DMS 273 (cell line): ENCODE results near the gene CYLD.
A peak's percentile ranks its signal among the peaks of the same experiment; 100 is the strongest.

Experiments used
- DNase-seq: peaks from one replicate; lab custom pipeline; 2025; ENCODE audit not compliant: unreplicated experiment; lab: John Stamatoyannopoulos, UW

Gene CYLD

DNA sequence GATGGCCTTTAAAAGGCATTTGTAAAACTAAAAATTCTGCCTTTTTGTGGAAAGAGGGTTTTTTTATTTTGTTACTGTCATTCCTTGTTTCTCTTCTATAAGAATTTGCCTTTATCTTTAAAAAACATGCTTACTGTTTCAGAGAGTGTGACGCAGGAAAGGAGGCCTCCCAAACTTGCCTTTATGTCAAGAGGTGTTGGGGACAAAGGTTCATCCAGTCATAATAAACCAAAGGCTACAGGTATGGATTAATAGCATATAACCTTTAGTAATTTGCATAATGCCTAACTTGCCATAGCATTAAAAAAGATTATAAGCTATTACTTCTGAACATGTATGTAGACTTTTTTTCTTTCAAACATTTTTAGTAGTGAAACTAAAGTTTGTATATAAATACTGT is 34.2 kb downstream of the CYLD start:
- DNase-seq, result no peak

DNA sequence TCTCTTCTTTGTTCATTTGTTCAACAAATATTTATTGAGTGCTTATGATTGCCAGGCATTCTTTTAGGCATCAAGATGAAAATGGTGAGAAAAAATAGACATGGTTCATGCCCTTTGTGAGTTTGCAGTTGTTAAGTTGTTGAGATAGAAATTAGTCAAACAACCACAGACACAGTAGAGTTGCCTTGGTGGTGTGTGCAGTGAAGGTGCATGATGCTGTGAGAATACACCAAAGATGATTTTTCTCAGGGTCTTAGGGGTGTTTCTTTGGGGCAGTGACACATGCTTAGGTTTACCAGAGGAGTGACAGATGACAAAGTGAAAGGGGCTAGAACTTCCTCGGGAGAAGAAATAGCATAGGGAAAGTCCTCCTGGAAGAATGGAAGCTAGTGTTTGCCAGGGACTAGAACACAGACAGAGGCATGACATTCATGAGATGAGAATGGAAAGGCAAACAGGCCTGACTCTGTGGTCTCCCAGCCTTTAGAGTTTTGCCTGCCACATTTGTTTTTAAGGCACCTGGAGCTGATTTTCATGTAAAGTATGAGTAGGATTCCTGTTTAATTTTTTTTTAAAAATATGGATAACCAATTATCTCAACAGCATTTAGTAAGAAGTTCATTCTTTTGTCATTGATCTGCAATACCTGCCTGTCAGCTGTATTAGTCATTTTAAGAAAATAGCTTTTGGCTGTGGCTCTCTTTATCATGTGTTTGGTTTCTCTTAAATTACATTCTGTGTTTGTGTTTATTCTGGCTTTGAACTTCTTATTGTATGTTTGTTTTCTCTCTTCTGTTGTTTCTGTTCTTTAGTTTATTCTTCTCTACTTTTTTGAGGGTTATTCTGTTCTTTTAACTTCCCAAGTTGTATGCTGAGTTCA is 36.6 kb downstream of the CYLD start:
- DNase-seq, result no peak

DNA sequence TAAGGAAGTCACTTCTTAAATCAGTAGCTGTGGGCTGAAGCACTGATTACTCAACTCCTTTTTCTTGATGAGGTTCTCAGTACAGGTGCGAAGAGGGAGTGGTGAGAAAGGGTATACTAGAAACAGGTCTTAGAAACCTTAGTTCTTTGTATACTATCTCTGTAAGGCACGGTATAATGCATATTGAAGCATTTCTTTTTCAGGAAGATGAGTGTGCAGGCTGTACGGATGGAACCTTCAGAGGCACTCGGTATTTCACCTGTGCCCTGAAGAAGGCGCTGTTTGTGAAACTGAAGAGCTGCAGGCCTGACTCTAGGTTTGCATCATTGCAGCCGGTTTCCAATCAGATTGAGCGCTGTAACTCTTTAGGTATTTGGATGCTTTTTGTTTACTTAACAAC is 39.2 kb downstream of the CYLD start:
- DNase-seq, result peak; percentile 11

DNA sequence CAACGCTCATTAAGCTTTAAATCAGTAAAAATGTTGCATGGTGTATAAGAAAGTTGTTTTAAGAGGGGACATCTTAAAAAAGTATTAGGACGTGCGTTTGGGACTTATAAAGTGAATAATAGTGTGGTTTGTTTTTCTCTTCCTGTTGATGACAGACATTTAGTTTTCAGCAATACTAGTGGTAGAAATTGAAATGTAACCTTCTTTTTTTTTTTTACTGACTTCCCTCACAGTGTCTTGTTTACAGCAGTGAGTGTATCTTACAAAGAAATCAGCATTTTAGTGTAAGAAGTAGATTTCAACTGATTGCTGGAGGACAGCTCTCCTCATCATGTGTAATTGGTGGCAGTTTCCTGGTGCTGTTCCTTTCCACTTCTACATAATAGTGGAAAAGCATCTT is 39.6 kb downstream of the CYLD start:
- no peak for DNase-seq

DNA sequence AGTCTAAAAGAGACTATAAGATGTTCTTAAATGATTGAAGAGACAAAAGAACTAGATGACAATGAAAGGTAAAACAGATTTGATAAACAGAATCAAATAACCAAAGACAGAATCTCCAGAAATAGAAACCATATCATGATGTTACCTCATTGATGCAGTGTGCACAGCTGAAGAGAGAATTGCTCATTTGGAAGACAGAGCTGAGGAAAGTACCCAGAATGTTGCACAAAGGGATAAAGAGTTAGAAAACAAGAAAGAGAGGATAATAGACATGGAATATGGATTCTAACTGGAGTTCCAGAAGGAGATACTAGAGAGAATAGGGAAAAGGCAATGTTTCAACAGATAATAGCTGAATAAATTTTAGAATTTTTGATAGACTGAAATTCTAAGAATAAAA is 47.9 kb downstream of the CYLD start:
- DNase-seq, result no peak

DNA sequence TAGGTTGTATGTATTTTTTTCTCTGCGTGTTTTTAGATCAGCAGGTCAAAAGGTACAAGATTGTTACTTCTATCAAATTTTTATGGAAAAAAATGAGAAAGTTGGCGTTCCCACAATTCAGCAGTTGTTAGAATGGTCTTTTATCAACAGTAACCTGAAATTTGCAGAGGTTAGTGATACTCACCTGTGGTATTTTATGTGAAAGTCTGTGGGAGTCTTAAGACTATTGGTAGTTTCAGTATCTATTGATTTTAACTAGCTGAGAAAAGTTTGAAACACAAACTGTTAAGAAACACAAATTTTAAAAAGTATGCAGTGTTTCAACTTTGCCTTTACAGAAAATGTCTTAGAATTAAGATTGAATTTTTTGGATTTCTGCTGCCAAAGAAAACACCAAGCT is 49.6 kb downstream of the CYLD start:
- DNase-seq, result no peak

DNA sequence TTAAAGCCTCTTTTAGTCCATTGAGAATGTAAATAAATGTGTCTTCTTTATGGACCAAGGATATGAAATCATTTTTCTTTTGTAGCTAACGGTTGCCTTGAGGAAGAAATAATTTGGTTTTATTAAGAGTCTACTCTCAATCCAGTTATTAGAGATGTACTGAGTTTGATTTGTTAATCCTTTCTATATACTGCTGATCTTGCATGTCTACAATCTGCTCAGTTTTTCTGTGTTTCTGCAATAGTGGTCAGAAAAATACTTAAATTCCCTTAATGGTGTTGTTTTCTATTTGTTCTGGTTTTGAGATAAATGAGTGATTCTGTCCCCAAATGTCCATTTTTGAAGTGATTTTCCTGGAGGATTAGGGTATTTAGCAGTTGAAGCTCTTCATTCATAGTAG is 54.9 kb downstream of the CYLD start:
- DNase-seq, result no peak

DNA sequence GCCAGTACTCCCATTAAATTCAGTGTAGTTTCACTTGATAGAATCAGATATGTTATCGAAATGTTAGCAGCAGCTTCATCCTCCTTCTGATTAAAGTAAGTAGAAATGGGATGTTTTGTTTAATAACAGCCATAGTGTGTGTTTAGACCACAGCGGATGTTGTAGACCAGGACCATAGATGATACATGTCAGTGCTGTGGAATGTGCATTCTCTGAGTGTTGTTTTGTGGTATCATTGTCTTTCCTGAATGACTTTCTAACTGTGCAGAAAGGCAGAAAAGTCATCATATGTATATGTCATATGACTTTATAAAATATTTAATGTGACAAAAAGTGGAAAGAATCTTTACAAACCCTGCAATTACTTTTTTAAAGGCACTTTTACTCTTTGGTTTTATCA is 55.6 kb downstream of the CYLD start:
- no peak for DNase-seq

DNA sequence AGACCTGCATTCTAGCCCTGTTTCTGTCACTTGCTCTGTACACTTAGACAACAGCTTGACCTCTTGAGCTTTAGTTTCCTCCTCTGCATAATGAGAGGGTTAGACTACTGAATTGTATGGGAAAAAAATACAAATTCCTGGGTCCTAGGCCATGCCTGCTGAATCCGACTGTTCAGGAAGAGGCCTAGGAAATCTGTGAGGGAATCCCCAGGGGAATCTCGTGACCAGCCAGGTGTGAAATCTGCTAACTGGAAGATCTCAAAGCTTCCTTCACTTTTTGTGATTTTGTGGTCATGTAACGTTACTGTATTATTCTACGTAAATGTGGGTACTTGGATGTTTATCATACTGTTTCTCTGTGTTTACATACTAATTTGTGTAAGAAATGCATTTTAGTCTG is 58.2 kb downstream of the CYLD start:
- DNase-seq, result no peak

DNA sequence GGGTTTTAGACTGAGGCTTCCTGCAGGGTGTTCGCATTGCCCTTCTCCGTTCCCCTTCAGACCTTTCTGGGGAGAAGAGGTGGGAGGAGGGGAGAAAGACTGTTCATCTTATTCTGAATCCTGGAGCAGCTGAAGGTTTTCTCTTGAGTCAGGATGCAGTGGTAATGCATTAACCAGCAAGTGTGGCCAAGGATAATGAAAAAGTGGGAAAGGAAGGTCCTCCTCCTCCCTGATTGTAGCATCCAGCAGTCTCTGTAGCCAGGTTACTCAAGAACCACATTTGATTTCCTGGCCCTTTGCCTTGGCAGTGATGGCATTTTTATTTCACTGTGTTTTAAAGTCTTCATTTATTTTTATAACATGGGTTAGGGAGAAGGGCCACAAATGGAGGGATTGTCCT is 59.1 kb downstream of the CYLD start:
- DNase-seq, result no peak

DNA sequence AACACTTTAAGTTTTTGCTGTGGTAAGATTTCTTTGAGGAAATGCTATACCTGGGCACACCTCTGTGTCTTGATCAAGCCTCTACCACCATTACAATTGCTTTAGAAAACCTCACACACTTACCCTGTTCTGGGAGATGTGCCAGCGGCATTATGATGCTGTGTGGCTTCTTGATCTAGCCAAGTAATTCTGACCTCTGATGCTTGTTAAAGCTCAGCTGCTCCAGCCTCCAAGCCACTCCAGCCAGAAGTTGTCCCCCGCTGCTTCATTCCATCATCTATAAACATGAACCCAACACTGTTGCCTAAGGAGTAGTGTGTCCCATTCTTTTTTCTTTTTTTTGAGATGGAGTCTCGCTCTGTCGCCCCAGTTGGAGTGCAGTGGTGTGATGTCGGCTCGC is 60.1 kb downstream of the CYLD start:
- DNase-seq, result no peak

DNA sequence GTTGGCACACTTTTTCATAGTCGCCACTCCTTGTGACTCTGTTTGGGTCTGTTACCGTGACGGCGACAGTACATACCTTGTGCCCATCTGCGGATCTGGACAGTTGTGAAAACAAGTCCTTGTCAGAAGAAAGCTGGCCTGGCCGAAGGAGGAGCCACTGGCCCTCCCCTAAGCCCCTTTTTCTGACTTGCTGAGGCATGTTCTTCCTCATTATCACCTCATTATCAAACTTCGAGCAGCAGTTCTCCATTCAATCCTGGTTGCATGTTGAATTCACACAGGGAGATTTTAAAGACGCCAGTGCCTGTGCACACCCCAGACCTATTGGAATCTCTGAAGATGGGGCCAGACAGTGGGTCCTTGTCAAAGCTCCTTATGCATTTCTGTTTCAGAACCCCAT is 61.1 kb downstream of the CYLD start:
- DNase-seq, result no peak

DNA sequence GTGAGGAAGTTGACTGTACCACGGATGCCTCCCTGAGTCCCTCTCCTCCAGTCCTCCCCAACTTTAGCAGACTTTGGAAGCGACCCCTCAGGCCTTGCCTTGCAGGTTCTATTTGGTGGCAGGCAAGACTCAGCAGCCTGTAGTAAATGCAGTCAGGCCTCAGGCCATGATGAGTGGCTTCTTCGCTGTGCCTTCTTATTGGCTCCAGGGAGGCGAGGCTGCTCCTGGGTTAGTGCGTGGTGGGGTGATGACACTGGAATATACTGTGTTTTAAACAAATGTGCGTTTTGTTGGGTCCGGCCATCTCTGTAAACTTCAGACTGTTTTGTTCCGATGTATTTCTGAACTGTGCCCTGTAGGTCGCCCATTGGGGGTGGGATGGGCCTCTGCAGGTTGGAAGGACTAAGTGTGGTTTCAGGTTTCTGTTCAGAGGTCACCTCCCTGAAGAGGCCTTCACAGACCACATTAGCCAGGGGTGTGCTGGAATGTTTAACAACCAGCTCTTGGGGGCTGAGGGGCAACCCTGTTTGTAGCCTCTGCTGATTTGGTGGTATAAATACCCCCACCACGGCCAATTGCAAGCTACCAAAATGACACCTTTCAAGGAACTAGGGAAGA is 62.5 kb downstream of the CYLD start:
- no peak for DNase-seq

DNA sequence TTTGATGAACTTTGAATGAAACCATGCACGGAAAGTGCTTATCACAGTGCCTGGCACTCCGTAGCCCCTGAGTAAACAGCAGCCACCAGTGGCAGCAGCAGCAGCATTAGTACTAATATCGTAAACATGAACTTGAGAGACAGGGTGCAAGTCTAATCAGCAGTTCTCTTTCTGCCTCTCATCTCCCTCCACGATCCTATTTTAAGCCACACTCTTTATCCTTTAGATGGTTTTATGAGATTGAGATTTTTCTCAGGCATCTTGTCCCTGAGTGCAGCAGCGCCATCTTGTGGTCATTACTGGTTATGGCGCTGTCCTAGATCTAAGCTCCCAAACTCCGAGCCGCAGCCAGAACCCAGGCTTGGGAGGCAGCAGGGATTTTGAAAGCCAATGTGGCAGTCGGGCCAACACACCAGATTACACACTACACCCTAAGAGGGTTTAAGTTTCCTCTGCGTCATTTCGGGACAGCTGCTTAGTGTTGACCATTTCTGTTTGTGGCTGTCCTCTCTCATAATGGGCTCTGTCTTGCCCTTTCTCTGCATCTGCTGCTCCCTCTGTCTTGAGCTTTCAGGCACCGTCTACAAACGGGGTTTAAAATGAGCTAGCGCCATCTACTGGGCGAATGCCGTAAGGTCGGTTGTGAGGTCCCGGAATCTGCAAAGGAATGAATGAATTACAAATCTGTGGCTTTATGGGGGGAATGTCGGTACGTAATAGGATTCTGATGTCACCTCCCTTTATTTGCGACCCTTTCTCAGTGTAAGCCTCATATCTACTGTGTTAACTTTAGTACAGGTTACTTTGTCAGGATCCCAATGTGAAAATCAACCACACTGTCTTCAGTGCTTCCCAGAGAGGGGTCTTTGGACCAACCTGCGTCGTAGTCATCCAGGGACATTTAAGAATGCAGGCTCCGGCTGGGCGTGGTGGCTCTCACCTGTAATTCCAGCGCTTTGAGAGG is 64.5 kb downstream of the CYLD start:
- DNase-seq, result peak; percentile 97

DNA sequence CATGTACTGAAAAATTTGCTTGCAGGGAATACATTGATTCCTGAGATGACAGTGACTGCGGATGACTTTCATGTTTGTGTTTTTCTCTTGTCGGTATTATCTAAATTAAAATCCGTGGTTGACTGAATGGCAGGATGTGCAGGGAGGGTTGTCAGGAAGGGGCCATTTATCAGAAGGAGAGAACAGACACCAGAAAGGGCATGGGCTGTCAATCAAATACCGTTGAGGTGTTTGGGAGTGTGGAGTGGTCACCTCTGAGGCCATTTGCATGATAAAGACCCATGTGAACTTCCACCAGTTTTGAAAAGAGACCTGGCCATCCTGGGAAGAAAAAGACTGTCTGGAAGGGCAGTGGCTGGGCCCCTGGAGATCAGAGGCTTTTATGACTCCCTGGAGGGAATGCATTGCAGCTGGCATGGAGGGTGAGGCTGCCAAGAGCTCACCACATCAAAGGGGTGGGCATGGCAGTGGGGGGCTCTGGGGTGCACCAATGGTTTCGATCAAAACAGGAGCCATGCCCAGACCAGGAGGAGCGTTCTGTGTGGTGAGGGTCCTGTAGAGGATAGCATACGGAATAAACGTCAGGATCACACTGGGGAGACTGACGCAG is 67.1 kb downstream of the CYLD start:
- DNase-seq, result peak; percentile 27

DNA sequence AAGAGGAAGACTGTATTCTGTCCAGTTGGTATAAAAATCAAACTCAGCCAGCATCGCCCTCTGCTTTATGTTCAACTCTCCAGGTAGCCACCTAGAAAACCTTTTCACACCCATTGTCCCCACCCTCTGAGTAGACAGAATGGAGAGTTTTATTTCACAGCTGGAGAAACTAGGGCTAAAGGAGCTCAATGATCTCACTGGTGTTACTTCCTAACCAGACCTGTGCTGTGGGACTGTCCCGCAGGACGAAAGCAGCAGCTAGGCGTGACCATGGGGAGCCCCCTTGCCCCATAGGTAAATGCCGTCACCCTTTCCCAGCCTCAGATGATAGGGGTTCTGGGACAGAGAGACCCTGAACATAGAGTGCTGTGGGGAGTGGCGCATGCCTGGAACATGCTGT is 67.7 kb downstream of the CYLD start:
- DNase-seq, result no peak

DNA sequence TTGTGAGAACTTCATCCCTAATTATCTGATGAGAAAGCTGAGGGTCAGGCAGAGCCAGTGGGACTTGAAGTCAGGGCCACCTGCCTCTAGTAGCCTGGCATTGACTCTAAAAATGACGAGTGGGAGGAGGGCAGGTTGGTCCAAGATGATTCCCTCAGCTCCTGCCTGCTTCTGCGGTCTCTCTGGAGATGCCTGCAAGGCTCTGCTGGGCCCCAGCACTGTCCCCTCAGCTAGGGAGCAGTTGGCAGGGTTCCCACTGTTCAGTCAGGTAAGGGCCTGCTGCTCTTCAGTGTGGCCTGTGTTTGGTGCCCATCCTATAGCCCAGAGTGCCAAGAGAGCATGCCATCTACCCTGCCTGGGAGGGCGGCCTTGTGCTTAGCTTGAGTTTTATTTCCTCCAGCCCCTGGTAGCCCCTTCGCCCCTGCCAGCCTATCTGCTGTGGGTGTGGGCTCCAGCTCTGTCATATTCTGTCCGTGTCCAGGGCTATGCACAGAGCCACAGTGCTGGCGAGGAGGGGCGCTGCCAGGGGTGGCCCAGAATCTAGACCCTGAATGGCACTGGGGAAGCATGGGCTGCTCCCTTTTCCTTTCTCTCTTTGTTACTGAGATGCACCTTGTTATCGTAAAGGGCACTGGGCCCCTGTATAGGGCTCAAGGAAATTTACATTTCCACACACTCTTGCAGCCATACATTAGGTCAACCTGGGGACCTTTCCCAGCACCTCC is 68.5 kb downstream of the CYLD start:
- DNase-seq, result no peak

DNA sequence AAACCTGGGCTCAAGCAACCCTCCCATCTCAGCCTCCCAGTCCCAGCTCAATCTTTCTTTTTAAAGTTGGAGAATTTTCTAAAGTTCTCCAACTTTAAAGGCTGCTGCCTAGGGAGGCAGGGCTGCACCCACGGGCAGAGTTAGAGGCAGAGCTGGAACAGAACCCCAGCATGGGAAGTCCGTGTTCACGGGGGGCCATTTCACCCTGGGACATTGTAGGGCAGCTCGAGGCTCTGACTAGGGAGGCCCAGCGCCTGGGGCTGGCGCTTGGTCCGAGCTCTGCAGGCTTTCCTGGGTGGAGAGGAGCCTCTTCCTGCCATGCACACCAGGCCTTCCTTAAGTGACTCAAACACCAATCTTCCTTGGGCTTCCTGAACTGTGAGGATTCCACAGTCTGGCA is 70.2 kb downstream of the CYLD start:
- no peak for DNase-seq

DNA sequence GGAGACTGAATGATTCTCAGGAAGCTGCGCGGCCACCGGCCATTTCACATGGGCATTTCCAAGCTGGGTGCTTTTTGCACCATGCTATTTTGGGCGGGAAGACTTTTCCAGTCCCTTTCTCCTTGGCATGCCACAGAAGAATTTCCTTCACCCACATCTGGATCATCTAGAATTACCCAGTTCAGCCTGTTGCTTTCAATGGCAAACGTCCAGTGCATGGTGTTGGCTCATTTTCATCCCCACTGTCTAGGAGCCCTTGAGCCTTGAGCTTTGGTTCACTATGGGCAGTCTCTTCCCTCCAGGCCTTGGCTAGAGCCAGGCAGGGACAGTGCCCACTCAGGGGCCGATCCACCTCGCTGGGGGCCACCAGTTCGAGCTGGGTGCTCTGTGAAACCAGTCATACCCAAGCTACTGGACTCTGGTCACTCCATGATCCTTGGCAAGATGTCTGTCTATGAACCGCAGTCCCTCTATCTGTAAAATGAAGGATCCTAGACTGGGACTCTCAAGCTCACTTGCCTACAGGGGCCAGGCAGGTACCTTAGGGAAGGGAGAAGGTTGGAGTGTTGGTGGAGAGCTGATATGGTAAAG is 71.1 kb downstream of the CYLD start:
- DNase-seq, result no peak

DNA sequence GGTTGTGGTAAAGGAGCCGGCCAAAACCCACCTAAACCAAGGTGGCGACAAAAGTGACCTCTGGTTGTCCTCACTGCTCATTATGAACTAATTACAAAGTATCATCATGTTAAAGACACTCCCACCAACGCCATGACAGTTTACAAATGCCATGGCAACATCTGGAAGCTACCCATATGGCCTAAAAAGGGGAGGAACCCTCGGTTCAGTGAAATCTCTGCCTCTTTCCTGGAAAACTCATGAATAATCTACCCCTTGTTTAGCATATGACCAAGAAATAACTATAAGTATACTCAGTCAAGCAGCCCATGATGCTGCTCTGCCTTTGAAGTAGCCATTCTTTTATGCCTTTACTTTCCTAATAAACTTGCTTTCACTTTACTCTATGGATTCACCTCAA is 72.2 kb downstream of the CYLD start:
- DNase-seq, result peak; percentile 48
